Activated CD4-positive, alpha-beta memory T cell treated with anti-CD3 and anti-CD28 coated beads, Interleukin-2, amount 10 ng/mL, durations not matched to agents 7 days and 5 days (primary cell): ENCODE data around the gene PLD6. TPM values are rescaled to one million over a fixed set of nuclear protein-coding genes. Genes with fewer than 3 reads are reported as not detected.
"Not testable (repeated sequence)": the region's sequence is repeated elsewhere in the genome, so short reads cannot be mapped to it uniquely, and the experiment has no call there.

Experiments
- CTCF ChIA-PET: fragments of 350-600 bp; sonication (Branson Sonifier 250); formaldehyde crosslinking; loops from one replicate; lab custom pipeline; 2021; ENCODE audit warnings: antibody characterized with exemption, inconsistent platforms; lab: Charles Lee
- POLR2A ChIA-PET: fragments of 350-600 bp; sonication (Branson Sonifier 250); formaldehyde crosslinking; loops from one replicate; lab custom pipeline; 2021; ENCODE audit warnings: antibody characterized with exemption; lab: Charles Lee
- DNase-seq: peaks from one replicate; pipeline ENCODE4 v3.0.0-alpha.2; 2020
- H3K27ac Mint-ChIP-seq: one replicate; pipeline ENCODE4 v1.8.0; 2021; ENCODE audit warnings: mild to moderate bottlenecking, mixed read lengths
- H3K27me3 Mint-ChIP-seq: one replicate; pipeline ENCODE4 v1.8.0; 2021; ENCODE audit warnings: mixed read lengths
- H3K36me3 Mint-ChIP-seq: one replicate; pipeline ENCODE4 v1.8.0; 2021; ENCODE audit warnings: low read depth, mixed read lengths
- H3K4me1 Mint-ChIP-seq: one replicate; pipeline ENCODE4 v1.8.0; 2021; ENCODE audit warnings: mixed read lengths
- H3K4me3 Mint-ChIP-seq: one replicate; pipeline ENCODE4 v1.8.0; 2021; ENCODE audit warnings: mild to moderate bottlenecking, mixed read lengths
- H3K9me3 Mint-ChIP-seq: one replicate; pipeline ENCODE4 v1.8.0; 2021; ENCODE audit warnings: mixed read lengths
- total RNA-seq, 2 experiments: library from RNA; stranded (reverse); gene quantifications; one replicate each; pipeline ENCODE4 v1.2.3, GENCODE V29; 2021

PLD6 gene, protein sequence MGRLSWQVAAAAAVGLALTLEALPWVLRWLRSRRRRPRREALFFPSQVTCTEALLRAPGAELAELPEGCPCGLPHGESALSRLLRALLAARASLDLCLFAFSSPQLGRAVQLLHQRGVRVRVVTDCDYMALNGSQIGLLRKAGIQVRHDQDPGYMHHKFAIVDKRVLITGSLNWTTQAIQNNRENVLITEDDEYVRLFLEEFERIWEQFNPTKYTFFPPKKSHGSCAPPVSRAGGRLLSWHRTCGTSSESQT
- 1 to 10 TPM; 6.3 to 6.6 TPM for total RNA-seq

- peak within 1 kb of the TSS; percentile 83 for H3K4me3 Mint-ChIP-seq
- peak within 1 kb of the TSS; percentile 73 for H3K27ac Mint-ChIP-seq
- H3K27me3 Mint-ChIP-seq = no peaks in the 10 kb centered on the region
- peaks cover 31% of the 10 kb centered on the region for H3K4me1 Mint-ChIP-seq
- POLR2A ChIA-PET = interaction anchor here (1.0 to 6.3 kb wide), 14 partner anchors 17 to 218 kb away, joined by 3 to 49 read pairs (median 6); partner anchors contain the start of genes FLCN and MPRIP
- H3K36me3 Mint-ChIP-seq = peaks cover 21% of the 10 kb centered on the region
- DNase-seq = peak; percentile 90
- H3K9me3 Mint-ChIP-seq = no peaks in the 10 kb centered on the region
- CTCF ChIA-PET = interaction anchor here (0.7 to 1.6 kb wide), 4 partner anchors 9 to 64 kb away, joined by 3 to 4 read pairs (median 3); no protein-coding TSS in a partner anchor
These were observed at the start of gene PLD6 for GRCh38 chr17:17206124-17206912. Gene PLD6 (minus strand): TSS chr17:17206333. CDS start chr17:17206286, 47 bp downstream.

DNA sequence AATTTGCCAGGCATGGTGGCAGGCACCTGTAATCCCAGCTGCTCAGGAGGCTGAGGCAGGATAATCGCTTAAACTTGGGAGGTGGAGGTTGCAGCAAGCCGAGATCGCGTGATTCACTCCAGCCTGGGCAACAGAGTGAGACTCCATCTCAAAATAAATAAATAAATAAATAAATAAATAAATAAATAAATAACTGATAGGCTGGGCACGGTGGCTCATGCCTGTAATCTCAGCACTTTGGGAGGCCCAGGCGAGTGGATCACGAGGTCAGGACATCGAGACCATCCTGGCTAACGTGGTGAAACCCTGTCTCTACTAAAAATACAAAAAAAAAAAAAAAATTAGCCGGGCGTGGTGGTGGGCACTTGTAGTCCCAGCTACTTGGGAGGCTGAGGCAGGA, 49.6 kb upstream of the PLD6 start:
- not testable (repeated sequence) for H3K4me1 Mint-ChIP-seq, H3K27ac Mint-ChIP-seq, H3K27me3 Mint-ChIP-seq, H3K4me3 Mint-ChIP-seq, DNase-seq, H3K9me3 Mint-ChIP-seq
- ChIA-PET CTCF (interaction anchor here (0.5 to 1.3 kb wide), 2 partner anchors 114 to 400 kb away, joined by 3 to 4 read pairs; no protein-coding TSS in a partner anchor), POLR2A (interaction anchor here (0.6 kb wide), 1 partner anchor 486 kb away, joined by 3 read pairs; no protein-coding TSS in a partner anchor)
- H3K36me3 Mint-ChIP-seq = peaks cover 66% of the 10 kb centered on the region

DNA sequence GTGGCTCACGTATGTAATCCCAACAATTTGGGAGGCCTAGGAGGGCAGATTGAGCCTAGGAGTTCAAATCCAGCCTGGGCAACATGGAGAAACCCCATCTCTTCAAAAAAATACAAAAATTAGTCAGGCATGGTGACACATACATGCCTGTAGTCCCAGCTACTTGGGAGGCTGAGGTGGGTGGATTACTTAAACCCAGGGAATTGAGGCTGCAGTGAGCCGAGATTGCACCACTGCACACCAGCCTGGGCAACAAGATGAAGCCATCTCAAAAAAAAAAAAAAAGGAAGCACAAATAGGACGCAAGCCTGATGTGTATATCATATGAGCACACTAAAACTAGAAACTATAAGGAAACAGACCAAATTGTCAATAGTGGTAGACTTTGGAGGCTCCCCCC, 47.9 kb upstream of the PLD6 start:
- CTCF ChIA-PET = no interaction called here
- H3K4me3 Mint-ChIP-seq = no peak overlapping the region
- H3K9me3 Mint-ChIP-seq = no peaks in the 10 kb centered on the region
- H3K36me3 Mint-ChIP-seq = peaks cover 61% of the 10 kb centered on the region
- H3K27me3 Mint-ChIP-seq = no peaks in the 10 kb centered on the region
- peaks cover 7% of the 10 kb centered on the region for H3K4me1 Mint-ChIP-seq
- POLR2A ChIA-PET = interaction anchor here (1.2 kb wide), 1 partner anchor 18 kb away, joined by 4 read pairs; no protein-coding TSS in a partner anchor
- H3K27ac Mint-ChIP-seq = no peak overlapping the region
- no peak for DNase-seq

- POLR2A ChIA-PET = interaction anchor here (1.2 to 1.8 kb wide), 2 partner anchors 18 to 27 kb away, joined by 4 to 10 read pairs; partner anchors contain the start of gene COPS3
- no peak for DNase-seq
- CTCF ChIA-PET = interaction anchor here (1.0 kb wide), 1 partner anchor 98 kb away, joined by 3 read pairs; no protein-coding TSS in a partner anchor
- Mint-ChIP-seq H3K4me3 (no peak overlapping the region), H3K9me3 (no peaks in the 10 kb centered on the region), H3K27me3 (no peaks in the 10 kb centered on the region), H3K4me1 (peaks cover 7% of the 10 kb centered on the region), H3K27ac (peak overlapping the region; percentile 57), H3K36me3 (peaks cover 60% of the 10 kb centered on the region)
These were observed 47.3 kb upstream of the PLD6 start for GRCh38 chr17:17253406-17253805.

- CTCF ChIA-PET = interaction anchor here (1.1 kb wide), 1 partner anchor 17 kb away, joined by 4 read pairs; no protein-coding TSS in a partner anchor
- POLR2A ChIA-PET = interaction anchor here (0.6 to 1.8 kb wide), 2 partner anchors 25 to 28 kb away, joined by 3 to 10 read pairs; partner anchors contain the start of gene COPS3
- H3K36me3 Mint-ChIP-seq = peaks cover 59% of the 10 kb centered on the region
- H3K9me3 Mint-ChIP-seq = no peaks in the 10 kb centered on the region
- no peaks in the 10 kb centered on the region for H3K27me3 Mint-ChIP-seq
- H3K4me3 Mint-ChIP-seq = no peak overlapping the region
- H3K27ac Mint-ChIP-seq = no peak overlapping the region
- DNase-seq = no peak
- H3K4me1 Mint-ChIP-seq = peaks cover 7% of the 10 kb centered on the region
These were observed 46.1 kb upstream of the PLD6 start for GRCh38 chr17:17252149-17252661.

DNA sequence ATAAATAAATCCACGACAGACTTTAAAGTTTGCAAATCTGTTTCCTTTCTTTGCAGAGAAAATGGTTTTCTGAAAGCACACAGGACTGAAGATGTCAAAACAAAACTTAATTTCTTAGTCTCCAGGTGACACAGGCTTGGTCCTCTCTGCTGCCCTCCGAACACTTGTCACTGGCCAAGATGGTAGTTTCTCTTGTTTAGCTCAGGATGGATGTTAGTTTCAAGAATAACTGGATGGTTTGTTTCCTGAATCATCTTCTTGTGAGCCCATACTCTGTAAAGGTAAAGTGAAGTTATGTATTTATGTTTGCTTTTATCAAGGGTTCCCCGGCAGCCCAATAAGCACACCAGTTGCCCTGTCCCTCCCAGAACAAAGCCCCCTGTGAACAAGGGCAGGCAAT, 40.7 kb upstream of the PLD6 start:
- POLR2A ChIA-PET = interaction anchor here (1.8 kb wide), 1 partner anchor 34 kb away, joined by 7 read pairs; the partner anchor contains the start of gene COPS3
- CTCF ChIA-PET = no interaction called here
- Mint-ChIP-seq H3K9me3 (no peaks in the 10 kb centered on the region), H3K36me3 (peaks cover 37% of the 10 kb centered on the region), H3K27ac (no peak overlapping the region), H3K27me3 (no peaks in the 10 kb centered on the region), H3K4me3 (no peak overlapping the region), H3K4me1 (no peaks in the 10 kb centered on the region)
- DNase-seq = no peak

DNA sequence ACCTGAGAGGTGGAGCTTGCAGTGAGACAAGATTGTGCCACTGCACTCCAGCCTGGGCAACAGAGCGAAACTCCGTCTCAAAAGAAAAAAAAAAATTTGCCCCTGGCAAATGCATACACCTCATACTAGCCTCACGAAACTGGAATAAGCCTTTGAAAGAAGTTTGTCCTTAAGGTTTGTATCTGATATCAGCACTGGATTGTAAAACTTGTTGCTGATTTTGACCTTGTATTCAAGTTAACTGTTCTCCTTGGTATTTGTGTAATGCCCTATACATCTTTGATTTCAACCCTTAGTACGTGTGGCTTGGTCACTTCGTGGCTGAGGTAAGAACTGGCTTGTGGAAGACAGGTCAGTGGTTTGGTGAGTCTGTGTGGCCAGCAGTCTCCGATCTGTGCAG, 37.0 kb upstream of the PLD6 start:
- Mint-ChIP-seq H3K36me3 (peaks cover 22% of the 10 kb centered on the region), H3K9me3 (no peaks in the 10 kb centered on the region), H3K27me3 (no peaks in the 10 kb centered on the region), H3K4me1 (peaks cover 16% of the 10 kb centered on the region), H3K4me3 (no peak overlapping the region), H3K27ac (no peak overlapping the region)
- CTCF ChIA-PET = no interaction called here
- DNase-seq = no peak
- POLR2A ChIA-PET = no interaction called here

DNA sequence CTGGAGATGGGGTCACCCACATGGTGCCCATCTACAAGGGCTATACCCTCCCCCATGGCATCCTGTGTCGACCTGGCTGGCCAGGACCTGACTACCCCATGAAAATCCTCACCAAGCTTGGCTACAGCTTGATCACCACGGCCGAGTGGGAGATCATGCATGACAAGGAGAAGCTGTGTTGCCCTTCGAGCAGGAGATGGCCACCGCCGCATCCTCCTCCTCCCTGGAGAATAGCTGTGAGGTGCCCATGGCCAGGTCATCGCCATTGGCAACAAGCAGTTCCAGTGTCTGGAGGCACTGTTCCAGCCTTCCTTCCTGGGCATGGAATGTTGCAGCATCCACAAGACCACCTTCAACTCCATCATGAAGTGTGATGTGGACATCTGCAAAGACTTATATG, 36.1 kb upstream of the PLD6 start:
- no peaks in the 10 kb centered on the region for H3K9me3 Mint-ChIP-seq
- no peak for DNase-seq
- no peak overlapping the region for H3K4me3 Mint-ChIP-seq
- no peak overlapping the region for H3K27ac Mint-ChIP-seq
- H3K36me3 Mint-ChIP-seq = peaks cover 15% of the 10 kb centered on the region
- H3K27me3 Mint-ChIP-seq = no peaks in the 10 kb centered on the region
- CTCF ChIA-PET = no interaction called here
- POLR2A ChIA-PET = no interaction called here
- peaks cover 21% of the 10 kb centered on the region for H3K4me1 Mint-ChIP-seq

DNA sequence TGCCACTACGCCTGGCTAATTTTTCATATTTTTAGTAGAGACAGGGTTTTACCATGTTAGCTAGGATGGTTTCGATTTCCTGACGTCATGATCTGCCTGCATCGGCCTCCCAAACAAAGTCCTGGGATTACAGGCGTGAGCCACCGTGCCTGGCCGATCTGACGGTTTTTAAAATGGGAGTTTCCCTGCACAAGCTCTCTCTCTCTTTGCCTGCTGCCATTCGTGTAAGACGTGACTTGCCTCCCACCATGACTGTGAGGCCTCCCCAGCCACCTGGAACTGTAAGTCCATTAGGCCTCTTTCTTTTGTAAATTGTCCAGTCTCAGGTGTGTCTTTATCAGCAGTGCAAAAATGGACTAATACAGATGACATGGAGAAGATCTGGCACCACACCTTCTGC, 35.5 kb upstream of the PLD6 start:
- H3K4me1 Mint-ChIP-seq = peaks cover 21% of the 10 kb centered on the region
- H3K27me3 Mint-ChIP-seq = no peaks in the 10 kb centered on the region
- POLR2A ChIA-PET = no interaction called here
- H3K27ac Mint-ChIP-seq = no peak overlapping the region
- no peak for DNase-seq
- H3K9me3 Mint-ChIP-seq = no peaks in the 10 kb centered on the region
- H3K4me3 Mint-ChIP-seq = no peak overlapping the region
- CTCF ChIA-PET = no interaction called here
- H3K36me3 Mint-ChIP-seq = peaks cover 12% of the 10 kb centered on the region

- ChIA-PET CTCF (interaction anchor here (1.3 kb wide), 1 partner anchor 30 kb away, joined by 4 read pairs; no protein-coding TSS in a partner anchor), POLR2A (no interaction called here)
- Mint-ChIP-seq H3K4me3 (no peak overlapping the region), H3K4me1 (peaks cover 37% of the 10 kb centered on the region), H3K27ac (no peak overlapping the region), H3K27me3 (no peaks in the 10 kb centered on the region), H3K9me3 (no peaks in the 10 kb centered on the region), H3K36me3 (peaks cover 10% of the 10 kb centered on the region)
- no peak for DNase-seq
These were observed 33.7 kb upstream of the PLD6 start for GRCh38 chr17:17239832-17240231.

GRCh38 chr17:17237026-17237799, 31.1 kb upstream of the PLD6 start, which contains the start of gene FLCN:
Gene FLCN (minus strand): TSS chr17:17237168. CDS start chr17:17228137, 9,031 bp downstream.
- peaks cover 37% of the 10 kb centered on the region for H3K4me1 Mint-ChIP-seq
- H3K36me3 Mint-ChIP-seq = peaks cover 11% of the 10 kb centered on the region
- POLR2A ChIA-PET = interaction anchor here (0.6 to 4.3 kb wide), 22 partner anchors 10 to 249 kb away, joined by 3 to 26 read pairs (median 4); partner anchors contain the start of gene COPS3
- CTCF ChIA-PET = interaction anchor here (0.8 to 1.4 kb wide), 5 partner anchors 9 to 118 kb away, joined by 3 read pairs; no protein-coding TSS in a partner anchor
- H3K4me3 Mint-ChIP-seq = peak within 1 kb of the TSS; percentile 96
- no peaks in the 10 kb centered on the region for H3K9me3 Mint-ChIP-seq
- H3K27me3 Mint-ChIP-seq = no peaks in the 10 kb centered on the region
- peak; percentile 89 for DNase-seq
- H3K27ac Mint-ChIP-seq = peak within 1 kb of the TSS; percentile 91
